ENCODE measurements around the gene CDK14. TPM values are rescaled to one million over a fixed set of nuclear protein-coding genes. Genes with fewer than 3 reads are reported as not detected.
"Not testable (repeated sequence)": the region's sequence is repeated elsewhere in the genome, so short reads cannot be mapped to it uniquely, and the experiment has no call there.

CDK14 gene
- polyA plus RNA-seq, 1 donor from 2014 or later: 25.1 TPM

GRCh38 chr7:91169830-91170191 lies 573.7 kb downstream of the CDK14 start:
- peak overlapping the region; percentile 25 for H3K4me2 ChIP-seq (ENCODE audit: low read length)
- H3K9me2 ChIP-seq (ENCODE audit: insufficient read depth, low read length): no peaks in the 10 kb centered on the region

GRCh38 chr7:91173265-91173664 lies 577.1 kb downstream of the CDK14 start:
- not testable (repeated sequence) for H2AFZ ChIP-seq (ENCODE audit: low read depth, low read length); H3K4me3 ChIP-seq (ENCODE audit: low read length); H3F3A ChIP-seq (ENCODE audit: insufficient read depth, low read length, poor library complexity, severe bottlenecking); H3K9ac ChIP-seq (ENCODE audit: low read length); H3K9me3 ChIP-seq (ENCODE audit: low read length); H3K27me3 ChIP-seq (ENCODE audit: insufficient read depth, low read depth, low read length); H3K9me2 ChIP-seq (ENCODE audit: insufficient read depth, low read length); H4K20me1 ChIP-seq (ENCODE audit: insufficient read depth); H3K36me3 ChIP-seq (ENCODE audit: insufficient read depth, low read length); H3K27ac ChIP-seq (ENCODE audit: low read length); H3K4me2 ChIP-seq (ENCODE audit: low read length); H3K79me2 ChIP-seq (replicated peaks; ENCODE audit: insufficient read depth, low read length)

More at GRCh38 chr7:91169830-91170191, 573.7 kb downstream of the CDK14 start:
- Histone ChIP-seq H3K9ac (ENCODE audit: low read length) (no peak overlapping the region), H3K4me3 (ENCODE audit: low read length) (peak overlapping the region; percentile 44), H4K20me1 (ENCODE audit: insufficient read depth) (no peaks in the 10 kb centered on the region), H3K9me3 (ENCODE audit: low read length) (no peaks in the 10 kb centered on the region), H3K36me3 (ENCODE audit: insufficient read depth, low read length) (no peaks in the 10 kb centered on the region), H3F3A (ENCODE audit: insufficient read depth, low read length, poor library complexity, severe bottlenecking) (peaks cover 5% of the 10 kb centered on the region), H3K27ac (ENCODE audit: low read length) (peak overlapping the region; percentile 40), H3K79me2 (replicated peaks; ENCODE audit: insufficient read depth, low read length) (no peaks in the 10 kb centered on the region), H3K27me3 (ENCODE audit: insufficient read depth, low read depth, low read length) (no peaks in the 10 kb centered on the region), H2AFZ (ENCODE audit: low read depth, low read length) (no peak overlapping the region)
- TF ChIP-seq EP300 (conservative IDR thresholded peaks at IDR 0.05; ENCODE audit: poor library complexity, severe bottlenecking) (peak; percentile 91), MXI1 (conservative IDR thresholded peaks at IDR 0.05; ENCODE audit: poor library complexity, severe bottlenecking) (no peak), POLR2AphosphoS5 (IDR thresholded peaks at IDR 0.05) (peak; percentile 93)

- no peak overlapping the region for H3K9ac ChIP-seq (ENCODE audit: low read length)
- no peak for TF ChIP-seq CTCF (IDR thresholded peaks at IDR 0.05; ENCODE audit: poor library complexity, severe bottlenecking)
- TF ChIP-seq SMC3 (conservative IDR thresholded peaks at IDR 0.05; ENCODE audit: poor library complexity): no peak
- no peak for TF ChIP-seq EP300 (conservative IDR thresholded peaks at IDR 0.05; ENCODE audit: poor library complexity, severe bottlenecking)
- TF ChIP-seq RAD21 (conservative IDR thresholded peaks at IDR 0.05): no peak
- TF ChIP-seq POLR2AphosphoS5 (IDR thresholded peaks at IDR 0.05): no peak
- TF ChIP-seq TAF1 (IDR thresholded peaks at IDR 0.05; ENCODE audit: low read depth): no peak
- no peak for TF ChIP-seq REST (IDR thresholded peaks at IDR 0.05; ENCODE audit: borderline replicate concordance)
- no peak for TF ChIP-seq EZH2 (IDR thresholded peaks at IDR 0.05; ENCODE audit: borderline replicate concordance, insufficient read depth, low read length, poor library complexity, severe bottlenecking)
- TF ChIP-seq MXI1 (conservative IDR thresholded peaks at IDR 0.05; ENCODE audit: poor library complexity, severe bottlenecking): no peak
- no peaks in the 10 kb centered on the region for H3K79me2 ChIP-seq (replicated peaks; ENCODE audit: insufficient read depth, low read length)
- no peak overlapping the region for H3K4me3 ChIP-seq (ENCODE audit: low read length)
- no peaks in the 10 kb centered on the region for H3K9me2 ChIP-seq (ENCODE audit: insufficient read depth, low read length)
- no peak overlapping the region for H3K4me2 ChIP-seq (ENCODE audit: low read length)
- H3K36me3 ChIP-seq (ENCODE audit: insufficient read depth, low read length): no peaks in the 10 kb centered on the region
- H3F3A ChIP-seq (ENCODE audit: insufficient read depth, low read length, poor library complexity, severe bottlenecking): no peaks in the 10 kb centered on the region
- H3K27me3 ChIP-seq (ENCODE audit: insufficient read depth, low read depth, low read length): no peaks in the 10 kb centered on the region
- H3K27ac ChIP-seq (ENCODE audit: low read length): no peak overlapping the region
- H4K20me1 ChIP-seq (ENCODE audit: insufficient read depth): no peaks in the 10 kb centered on the region
- no peak overlapping the region for H2AFZ ChIP-seq (ENCODE audit: low read depth, low read length)
- H3K9me3 ChIP-seq (ENCODE audit: low read length): no peaks in the 10 kb centered on the region
Observed at GRCh38 chr7:91180746-91181145, 584.6 kb downstream of the CDK14 start.
